ENCODE results near the gene TENT4A.

The TENT4A gene

GRCh38 chr5:6786786-6787495 is 73.7 kb downstream of the TENT4A start:
- Mint-ChIP-seq H3K27me3 (peaks cover 5% of the 10 kb centered on the region), H3K4me3 (no peak overlapping the region), H3K36me3 (no peaks in the 10 kb centered on the region), H3K9me3 (ENCODE audit: low read depth) (no peaks in the 10 kb centered on the region), H3K27ac (no peak overlapping the region), H3K4me1 (ENCODE audit: low read depth) (peaks cover 4% of the 10 kb centered on the region)

GRCh38 chr5:6787941-6788340 is 74.7 kb downstream of the TENT4A start:
- Mint-ChIP-seq H3K4me3 (no peak overlapping the region), H3K9me3 (ENCODE audit: low read depth) (no peaks in the 10 kb centered on the region), H3K27ac (no peak overlapping the region), H3K27me3 (peaks cover 5% of the 10 kb centered on the region), H3K4me1 (ENCODE audit: low read depth) (peaks cover 4% of the 10 kb centered on the region), H3K36me3 (no peaks in the 10 kb centered on the region)

GRCh38 chr5:6788439-6788838 is 75.2 kb downstream of the TENT4A start:
- Mint-ChIP-seq H3K36me3 (no peaks in the 10 kb centered on the region), H3K4me3 (no peak overlapping the region), H3K4me1 (ENCODE audit: low read depth) (peaks cover 9% of the 10 kb centered on the region), H3K9me3 (ENCODE audit: low read depth) (no peaks in the 10 kb centered on the region), H3K27me3 (peaks cover 5% of the 10 kb centered on the region), H3K27ac (no peak overlapping the region)

- Mint-ChIP-seq H3K36me3 (no peaks in the 10 kb centered on the region), H3K9me3 (ENCODE audit: low read depth) (no peaks in the 10 kb centered on the region), H3K27me3 (peaks cover 4% of the 10 kb centered on the region), H3K4me3 (no peak overlapping the region), H3K27ac (no peak overlapping the region), H3K4me1 (ENCODE audit: low read depth) (peaks cover 12% of the 10 kb centered on the region)
Observed at GRCh38 chr5:6788956-6789649, 75.9 kb downstream of the TENT4A start.

GRCh38 chr5:6790346-6790865 is 77.2 kb downstream of the TENT4A start:
- Mint-ChIP-seq H3K9me3 (ENCODE audit: low read depth) (no peaks in the 10 kb centered on the region), H3K27me3 (peaks cover 2% of the 10 kb centered on the region), H3K4me1 (ENCODE audit: low read depth) (peaks cover 11% of the 10 kb centered on the region), H3K4me3 (no peak overlapping the region), H3K36me3 (no peaks in the 10 kb centered on the region), H3K27ac (no peak overlapping the region)

GRCh38 chr5:6791031-6791430 is 77.8 kb downstream of the TENT4A start:
- Mint-ChIP-seq H3K4me1 (ENCODE audit: low read depth) (peaks cover 8% of the 10 kb centered on the region), H3K9me3 (ENCODE audit: low read depth) (no peaks in the 10 kb centered on the region), H3K4me3 (no peak overlapping the region), H3K27ac (no peak overlapping the region), H3K27me3 (peaks cover 4% of the 10 kb centered on the region), H3K36me3 (no peaks in the 10 kb centered on the region)

GRCh38 chr5:6792376-6792775 is 79.1 kb downstream of the TENT4A start:
- Mint-ChIP-seq H3K27ac (no peak overlapping the region), H3K4me3 (no peak overlapping the region), H3K36me3 (no peaks in the 10 kb centered on the region), H3K27me3 (peaks cover 4% of the 10 kb centered on the region), H3K4me1 (ENCODE audit: low read depth) (peaks cover 8% of the 10 kb centered on the region), H3K9me3 (ENCODE audit: low read depth) (no peaks in the 10 kb centered on the region)

GRCh38 chr5:6792911-6793471 is 79.8 kb downstream of the TENT4A start:
- Mint-ChIP-seq H3K27ac (no peak overlapping the region), H3K4me3 (peak overlapping the region; percentile 59), H3K36me3 (no peaks in the 10 kb centered on the region), H3K9me3 (ENCODE audit: low read depth) (no peaks in the 10 kb centered on the region), H3K4me1 (ENCODE audit: low read depth) (peaks cover 8% of the 10 kb centered on the region), H3K27me3 (peaks cover 4% of the 10 kb centered on the region)

- Mint-ChIP-seq H3K27ac (no peak overlapping the region), H3K36me3 (no peaks in the 10 kb centered on the region), H3K4me3 (no peak overlapping the region), H3K27me3 (peaks cover 3% of the 10 kb centered on the region), H3K9me3 (ENCODE audit: low read depth) (no peaks in the 10 kb centered on the region), H3K4me1 (ENCODE audit: low read depth) (no peaks in the 10 kb centered on the region)
Observed at GRCh38 chr5:6801236-6801635, 88.0 kb downstream of the TENT4A start.

- Mint-ChIP-seq H3K36me3 (no peaks in the 10 kb centered on the region), H3K4me1 (ENCODE audit: low read depth) (no peaks in the 10 kb centered on the region), H3K27ac (no peak overlapping the region), H3K9me3 (ENCODE audit: low read depth) (no peaks in the 10 kb centered on the region), H3K4me3 (no peak overlapping the region), H3K27me3 (peaks cover 3% of the 10 kb centered on the region)
Observed at GRCh38 chr5:6803981-6804550, 90.8 kb downstream of the TENT4A start.

GRCh38 chr5:6804766-6805501 is 91.7 kb downstream of the TENT4A start:
- H3K4me3 Mint-ChIP-seq, result no peak overlapping the region
- H3K27ac Mint-ChIP-seq, result no peak overlapping the region
- H3K36me3 Mint-ChIP-seq, result no peaks in the 10 kb centered on the region
- no peaks in the 10 kb centered on the region for H3K4me1 Mint-ChIP-seq (ENCODE audit: low read depth)
- H3K9me3 Mint-ChIP-seq (ENCODE audit: low read depth), result no peaks in the 10 kb centered on the region
- H3K27me3 Mint-ChIP-seq, result peaks cover 1% of the 10 kb centered on the region

- no peak overlapping the region for H3K27ac Mint-ChIP-seq
- H3K9me3 Mint-ChIP-seq (ENCODE audit: low read depth), result no peaks in the 10 kb centered on the region
- H3K36me3 Mint-ChIP-seq, result no peaks in the 10 kb centered on the region
- no peaks in the 10 kb centered on the region for H3K4me1 Mint-ChIP-seq (ENCODE audit: low read depth)
- H3K27me3 Mint-ChIP-seq, result peaks cover 1% of the 10 kb centered on the region
- no peak overlapping the region for H3K4me3 Mint-ChIP-seq
Observed at GRCh38 chr5:6805841-6806240, 92.6 kb downstream of the TENT4A start.
